HepG2 (cell line): Measurements from ENCODE around the gene PLXNA3. TPM values are rescaled to one million over a fixed set of nuclear protein-coding genes. Genes with fewer than 3 reads are reported as not detected.

Experiments used
- CHD4 ChIP-seq: fragments of 200-600 bp; sonication (generic); IDR thresholded peaks from 2 replicates; pipeline ENCODE4 v1.7.0; 2017; ENCODE audit warnings: mild to moderate bottlenecking, low read length, borderline replicate concordance
- HDAC2 ChIP-seq: sonication (generic); formaldehyde crosslinking; IDR thresholded peaks from 2 replicates; pipeline ENCODE4 v1.4.0; 2020; ENCODE audit warnings: missing genetic modification reagents
- POLR2AphosphoS5 ChIP-seq: IDR thresholded peaks from 2 replicates; pipeline ENCODE4 v1.6.1; 2012; ENCODE audit warnings: low read depth, low read length
- POLR2G ChIP-seq: fragments of 200-400 bp; formaldehyde crosslinking; IDR thresholded peaks from 2 replicates; pipeline ENCODE4 v1.6.1; 2018; ENCODE audit warnings: mild to moderate bottlenecking, low read depth, low read length, moderate library complexity
- YEATS4 ChIP-seq: sonication (generic); formaldehyde crosslinking; IDR thresholded peaks from 2 replicates; pipeline ENCODE4 v1.4.0; 2020; ENCODE audit warnings: missing genetic modification reagents, borderline replicate concordance
- ZNF260 ChIP-seq: sonication (generic); formaldehyde crosslinking; IDR thresholded peaks from 2 replicates; pipeline ENCODE4 v1.4.0; 2020; ENCODE audit warnings: missing genetic modification reagents, low read depth, mild to moderate bottlenecking, borderline replicate concordance
- ZNF432 ChIP-seq: sonication (generic); formaldehyde crosslinking; IDR thresholded peaks from 2 replicates; pipeline ENCODE4 v1.5.0; 2020; ENCODE audit warnings: missing genetic modification reagents, mild to moderate bottlenecking, borderline replicate concordance
- ZNF7 ChIP-seq: IDR thresholded peaks from 2 replicates; pipeline ENCODE4 v1.6.1; 2016; ENCODE audit warnings: missing biosample characterization, missing genetic modification reagents
- ZSCAN22 ChIP-seq: sonication (generic); formaldehyde crosslinking; IDR thresholded peaks from 2 replicates; pipeline ENCODE4 v1.4.0; 2020; ENCODE audit warnings: mild to moderate bottlenecking, missing genetic modification reagents
- polyA plus RNA-seq, 8 experiments: library from polyadenylated mRNA; depleted of rRNA in 3 of 8; stranded (reverse) in 7 of 8; unstranded in 1 of 8; fragments of >200 nt; fragmentation: Illumina TruSeq in 4 of 8; extraction: Trizol in 4 of 8; gene quantifications; 2 replicates each; pipeline versions ENCODE4 v1.2.1 to v1.2.3, GENCODE V29; 2011 to 2016; ENCODE audit warnings: low read depth in 4 of 8, missing spikeins in 1 of 8, mixed read lengths in 1 of 8; ENCODE audit not compliant: insufficient read depth in 1 of 8
- total RNA-seq, 5 experiments: library from RNA; depleted of rRNA; stranded (reverse); fragments of >200 nt; fragmentation: Illumina TruSeq; extraction: Trizol; gene quantifications; 2 replicates each; pipeline ENCODE4 v1.2.3, GENCODE V29; 2016; ENCODE audit warnings: low read depth in 1 of 5
- TF ChIP-seq, protein P1 (sequence below): sonication (generic); formaldehyde crosslinking; IDR thresholded peaks from 2 replicates; pipeline ENCODE4 v1.8.1; 2022; ENCODE audit warnings: low read depth, mild to moderate bottlenecking, missing genetic modification reagents
- TF ChIP-seq, protein P2 (sequence below): sonication (generic); formaldehyde crosslinking; IDR thresholded peaks from 2 replicates; pipeline ENCODE4 v1.4.0; 2020; ENCODE audit warnings: missing genetic modification reagents
- TF ChIP-seq, protein P3 (sequence below): sonication (generic); formaldehyde crosslinking; IDR thresholded peaks from 2 replicates; pipeline ENCODE4 v1.4.0; 2020; ENCODE audit warnings: low read depth, mild to moderate bottlenecking, missing genetic modification reagents
- TF ChIP-seq, protein P4 (sequence below): sonication (generic); formaldehyde crosslinking; IDR thresholded peaks from 2 replicates; pipeline ENCODE4 v1.4.0; 2020; ENCODE audit warnings: mild to moderate bottlenecking, missing genetic modification reagents
- TF ChIP-seq, protein P5 (sequence below): sonication (generic); formaldehyde crosslinking; IDR thresholded peaks from 2 replicates; pipeline ENCODE4 v1.4.0; 2020; ENCODE audit warnings: missing genetic modification reagents
- TF ChIP-seq, protein P6 (sequence below): sonication (generic); formaldehyde crosslinking; IDR thresholded peaks from 2 replicates; pipeline ENCODE4 v1.4.0; 2020; ENCODE audit warnings: mild to moderate bottlenecking, missing genetic modification reagents

PLXNA3 gene
- total and polyA plus RNA-seq, 2 of the 13 experiments (the other 11 are each of a cell fraction or from before 2014, with no cell fraction given): 5.8 to 20.6 TPM

DNA sequence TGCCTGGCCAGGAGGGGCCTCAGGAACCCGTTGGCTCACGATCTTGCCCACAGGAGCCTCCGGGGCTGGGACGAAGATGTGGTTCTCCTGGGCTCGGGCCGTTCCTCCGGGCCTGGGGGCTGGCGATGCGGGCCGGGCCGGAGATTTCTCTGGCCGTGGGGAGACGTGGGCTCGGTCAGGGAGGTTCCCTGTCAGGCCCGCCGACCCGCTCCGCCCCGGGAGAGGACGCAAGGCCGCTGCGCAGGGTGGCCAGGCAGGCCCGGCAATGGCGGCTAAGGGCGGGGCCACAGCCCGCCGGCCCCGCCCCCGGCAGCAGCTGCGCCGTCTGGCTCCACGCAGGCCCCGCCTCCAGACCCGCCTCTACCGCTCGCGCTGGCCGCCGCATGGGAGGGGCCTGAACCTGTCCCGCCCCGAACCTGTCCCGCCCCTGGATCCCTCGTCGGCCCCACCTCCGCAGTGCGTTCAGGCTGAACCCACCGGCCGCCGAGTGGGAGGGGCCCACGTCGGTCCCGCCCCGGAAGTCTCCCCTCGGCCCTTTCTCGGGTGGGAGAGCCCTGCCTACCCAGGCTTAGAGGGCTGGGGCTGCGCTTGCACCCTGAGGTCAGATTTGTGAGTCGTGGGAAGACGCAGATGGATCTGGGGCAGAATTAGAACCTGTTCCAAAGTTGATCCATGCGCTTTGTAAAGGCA, 58.0 kb downstream of the PLXNA3 start, which contains the start of gene FAM3A (continued):
- TF ChIP-seq, protein P1, sequence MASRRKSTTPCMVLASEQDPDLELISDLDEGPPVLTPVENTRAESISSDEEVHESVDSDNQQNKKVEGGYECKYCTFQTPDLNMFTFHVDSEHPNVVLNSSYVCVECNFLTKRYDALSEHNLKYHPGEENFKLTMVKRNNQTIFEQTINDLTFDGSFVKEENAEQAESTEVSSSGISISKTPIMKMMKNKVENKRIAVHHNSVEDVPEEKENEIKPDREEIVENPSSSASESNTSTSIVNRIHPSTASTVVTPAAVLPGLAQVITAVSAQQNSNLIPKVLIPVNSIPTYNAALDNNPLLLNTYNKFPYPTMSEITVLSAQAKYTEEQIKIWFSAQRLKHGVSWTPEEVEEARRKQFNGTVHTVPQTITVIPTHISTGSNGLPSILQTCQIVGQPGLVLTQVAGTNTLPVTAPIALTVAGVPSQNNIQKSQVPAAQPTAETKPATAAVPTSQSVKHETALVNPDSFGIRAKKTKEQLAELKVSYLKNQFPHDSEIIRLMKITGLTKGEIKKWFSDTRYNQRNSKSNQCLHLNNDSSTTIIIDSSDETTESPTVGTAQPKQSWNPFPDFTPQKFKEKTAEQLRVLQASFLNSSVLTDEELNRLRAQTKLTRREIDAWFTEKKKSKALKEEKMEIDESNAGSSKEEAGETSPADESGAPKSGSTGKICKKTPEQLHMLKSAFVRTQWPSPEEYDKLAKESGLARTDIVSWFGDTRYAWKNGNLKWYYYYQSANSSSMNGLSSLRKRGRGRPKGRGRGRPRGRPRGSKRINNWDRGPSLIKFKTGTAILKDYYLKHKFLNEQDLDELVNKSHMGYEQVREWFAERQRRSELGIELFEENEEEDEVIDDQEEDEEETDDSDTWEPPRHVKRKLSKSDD (CRISPR knock-in tag): peak; percentile 47; the same call in 1 of the 2 replicates
- TF ChIP-seq HDAC2 (CRISPR knock-in tag) (peak; percentile 27; the same call in 1 of the 2 replicates), POLR2AphosphoS5 (peak; percentile 82), ZSCAN22 (CRISPR knock-in tag) (no peak), ZNF432 (CRISPR knock-in tag) (no peak), CHD4 (no peak), POLR2G (peak; percentile 78), ZNF260 (no peak), ZNF7 (CRISPR knock-in tag) (no peak), YEATS4 (CRISPR knock-in tag) (peak; percentile 40; the same call in 1 of the 2 replicates)
- TF ChIP-seq, protein P2, sequence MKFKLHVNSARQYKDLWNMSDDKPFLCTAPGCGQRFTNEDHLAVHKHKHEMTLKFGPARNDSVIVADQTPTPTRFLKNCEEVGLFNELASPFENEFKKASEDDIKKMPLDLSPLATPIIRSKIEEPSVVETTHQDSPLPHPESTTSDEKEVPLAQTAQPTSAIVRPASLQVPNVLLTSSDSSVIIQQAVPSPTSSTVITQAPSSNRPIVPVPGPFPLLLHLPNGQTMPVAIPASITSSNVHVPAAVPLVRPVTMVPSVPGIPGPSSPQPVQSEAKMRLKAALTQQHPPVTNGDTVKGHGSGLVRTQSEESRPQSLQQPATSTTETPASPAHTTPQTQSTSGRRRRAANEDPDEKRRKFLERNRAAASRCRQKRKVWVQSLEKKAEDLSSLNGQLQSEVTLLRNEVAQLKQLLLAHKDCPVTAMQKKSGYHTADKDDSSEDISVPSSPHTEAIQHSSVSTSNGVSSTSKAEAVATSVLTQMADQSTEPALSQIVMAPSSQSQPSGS (CRISPR knock-in tag): no peak
- TF ChIP-seq, protein P3, sequence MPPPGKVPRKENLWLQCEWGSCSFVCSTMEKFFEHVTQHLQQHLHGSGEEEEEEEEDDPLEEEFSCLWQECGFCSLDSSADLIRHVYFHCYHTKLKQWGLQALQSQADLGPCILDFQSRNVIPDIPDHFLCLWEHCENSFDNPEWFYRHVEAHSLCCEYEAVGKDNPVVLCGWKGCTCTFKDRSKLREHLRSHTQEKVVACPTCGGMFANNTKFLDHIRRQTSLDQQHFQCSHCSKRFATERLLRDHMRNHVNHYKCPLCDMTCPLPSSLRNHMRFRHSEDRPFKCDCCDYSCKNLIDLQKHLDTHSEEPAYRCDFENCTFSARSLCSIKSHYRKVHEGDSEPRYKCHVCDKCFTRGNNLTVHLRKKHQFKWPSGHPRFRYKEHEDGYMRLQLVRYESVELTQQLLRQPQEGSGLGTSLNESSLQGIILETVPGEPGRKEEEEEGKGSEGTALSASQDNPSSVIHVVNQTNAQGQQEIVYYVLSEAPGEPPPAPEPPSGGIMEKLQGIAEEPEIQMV: no peak
- TF ChIP-seq, protein P4, sequence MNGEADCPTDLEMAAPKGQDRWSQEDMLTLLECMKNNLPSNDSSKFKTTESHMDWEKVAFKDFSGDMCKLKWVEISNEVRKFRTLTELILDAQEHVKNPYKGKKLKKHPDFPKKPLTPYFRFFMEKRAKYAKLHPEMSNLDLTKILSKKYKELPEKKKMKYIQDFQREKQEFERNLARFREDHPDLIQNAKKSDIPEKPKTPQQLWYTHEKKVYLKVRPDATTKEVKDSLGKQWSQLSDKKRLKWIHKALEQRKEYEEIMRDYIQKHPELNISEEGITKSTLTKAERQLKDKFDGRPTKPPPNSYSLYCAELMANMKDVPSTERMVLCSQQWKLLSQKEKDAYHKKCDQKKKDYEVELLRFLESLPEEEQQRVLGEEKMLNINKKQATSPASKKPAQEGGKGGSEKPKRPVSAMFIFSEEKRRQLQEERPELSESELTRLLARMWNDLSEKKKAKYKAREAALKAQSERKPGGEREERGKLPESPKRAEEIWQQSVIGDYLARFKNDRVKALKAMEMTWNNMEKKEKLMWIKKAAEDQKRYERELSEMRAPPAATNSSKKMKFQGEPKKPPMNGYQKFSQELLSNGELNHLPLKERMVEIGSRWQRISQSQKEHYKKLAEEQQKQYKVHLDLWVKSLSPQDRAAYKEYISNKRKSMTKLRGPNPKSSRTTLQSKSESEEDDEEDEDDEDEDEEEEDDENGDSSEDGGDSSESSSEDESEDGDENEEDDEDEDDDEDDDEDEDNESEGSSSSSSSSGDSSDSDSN (CRISPR knock-in tag): peak; percentile 80; the same call in 1 of the 2 replicates
- TF ChIP-seq, protein P5, sequence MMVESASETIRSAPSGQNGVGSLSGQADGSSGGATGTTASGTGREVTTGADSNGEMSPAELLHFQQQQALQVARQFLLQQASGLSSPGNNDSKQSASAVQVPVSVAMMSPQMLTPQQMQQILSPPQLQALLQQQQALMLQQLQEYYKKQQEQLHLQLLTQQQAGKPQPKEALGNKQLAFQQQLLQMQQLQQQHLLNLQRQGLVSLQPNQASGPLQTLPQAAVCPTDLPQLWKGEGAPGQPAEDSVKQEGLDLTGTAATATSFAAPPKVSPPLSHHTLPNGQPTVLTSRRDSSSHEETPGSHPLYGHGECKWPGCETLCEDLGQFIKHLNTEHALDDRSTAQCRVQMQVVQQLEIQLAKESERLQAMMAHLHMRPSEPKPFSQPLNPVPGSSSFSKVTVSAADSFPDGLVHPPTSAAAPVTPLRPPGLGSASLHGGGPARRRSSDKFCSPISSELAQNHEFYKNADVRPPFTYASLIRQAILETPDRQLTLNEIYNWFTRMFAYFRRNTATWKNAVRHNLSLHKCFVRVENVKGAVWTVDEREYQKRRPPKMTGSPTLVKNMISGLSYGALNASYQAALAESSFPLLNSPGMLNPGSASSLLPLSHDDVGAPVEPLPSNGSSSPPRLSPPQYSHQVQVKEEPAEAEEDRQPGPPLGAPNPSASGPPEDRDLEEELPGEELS (CRISPR knock-in tag): no peak
- TF ChIP-seq, protein P6, sequence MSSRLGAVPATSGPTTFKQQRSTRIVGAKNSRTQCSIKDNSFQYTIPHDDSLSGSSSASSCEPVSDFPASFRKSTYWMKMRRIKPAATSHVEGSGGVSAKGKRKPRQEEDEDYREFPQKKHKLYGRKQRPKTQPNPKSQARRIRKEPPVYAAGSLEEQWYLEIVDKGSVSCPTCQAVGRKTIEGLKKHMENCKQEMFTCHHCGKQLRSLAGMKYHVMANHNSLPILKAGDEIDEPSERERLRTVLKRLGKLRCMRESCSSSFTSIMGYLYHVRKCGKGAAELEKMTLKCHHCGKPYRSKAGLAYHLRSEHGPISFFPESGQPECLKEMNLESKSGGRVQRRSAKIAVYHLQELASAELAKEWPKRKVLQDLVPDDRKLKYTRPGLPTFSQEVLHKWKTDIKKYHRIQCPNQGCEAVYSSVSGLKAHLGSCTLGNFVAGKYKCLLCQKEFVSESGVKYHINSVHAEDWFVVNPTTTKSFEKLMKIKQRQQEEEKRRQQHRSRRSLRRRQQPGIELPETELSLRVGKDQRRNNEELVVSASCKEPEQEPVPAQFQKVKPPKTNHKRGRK (CRISPR knock-in tag): no peak
